ENCODE data around the gene CRELD1. TPM values are rescaled to one million over a fixed set of nuclear protein-coding genes. Genes with fewer than 3 reads are reported as not detected.

CRELD1 gene
- total and polyA plus RNA-seq, 9 of the 15 experiments (the other 6 are each of a cell fraction or from before 2014, with no cell fraction given), result 3.3 to 25.8 (median 16.5) TPM

- no peak; the same call in 1 of the 2 replicates for TF ChIP-seq MTA3 (IDR thresholded peaks at IDR 0.05; ENCODE audit: borderline replicate concordance)
- TF ChIP-seq, protein P1, sequence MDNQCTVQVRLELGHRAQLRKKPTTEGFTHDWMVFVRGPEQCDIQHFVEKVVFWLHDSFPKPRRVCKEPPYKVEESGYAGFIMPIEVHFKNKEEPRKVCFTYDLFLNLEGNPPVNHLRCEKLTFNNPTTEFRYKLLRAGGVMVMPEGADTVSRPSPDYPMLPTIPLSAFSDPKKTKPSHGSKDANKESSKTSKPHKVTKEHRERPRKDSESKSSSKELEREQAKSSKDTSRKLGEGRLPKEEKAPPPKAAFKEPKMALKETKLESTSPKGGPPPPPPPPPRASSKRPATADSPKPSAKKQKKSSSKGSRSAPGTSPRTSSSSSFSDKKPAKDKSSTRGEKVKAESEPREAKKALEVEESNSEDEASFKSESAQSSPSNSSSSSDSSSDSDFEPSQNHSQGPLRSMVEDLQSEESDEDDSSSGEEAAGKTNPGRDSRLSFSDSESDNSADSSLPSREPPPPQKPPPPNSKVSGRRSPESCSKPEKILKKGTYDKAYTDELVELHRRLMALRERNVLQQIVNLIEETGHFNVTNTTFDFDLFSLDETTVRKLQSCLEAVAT (IDR thresholded peaks at IDR 0.05), result peak in 1 of 2 experiments; percentile 83; a peak in 2 of 4 replicates
- TF ChIP-seq TBL1XR1 (IDR thresholded peaks at IDR 0.05; ENCODE audit: low read length in 2 of 2), result peak in 1 of 2 experiments; percentile 46; a peak in 1 of 4 replicates
- no peak for TF ChIP-seq SIX5 (IDR thresholded peaks at IDR 0.05; ENCODE audit: borderline replicate concordance in 1 of 2, insufficient read depth in 1 of 2, low read depth in 1 of 2, low read length in 2 of 2)
- no peak for TF ChIP-seq TARDBP (IDR thresholded peaks at IDR 0.05)
- no peak for TF ChIP-seq E2F5 (CRISPR knock-in tag; IDR thresholded peaks at IDR 0.05)
- TF ChIP-seq TFAM (CRISPR knock-in tag; conservative IDR thresholded peaks at IDR 0.05), result no peak
- no peak for TF ChIP-seq POLR2G (IDR thresholded peaks at IDR 0.05; ENCODE audit: low read depth, low read length)
- peak; percentile 53 for TF ChIP-seq NFIC (IDR thresholded peaks at IDR 0.05)
- no peak for TF ChIP-seq FOXA1 (IDR thresholded peaks at IDR 0.05; ENCODE audit: borderline replicate concordance)
- no peak for TF ChIP-seq DIDO1 (tag; IDR thresholded peaks at IDR 0.05; ENCODE audit: low read depth)
- TF ChIP-seq KAT8 (IDR thresholded peaks at IDR 0.05; ENCODE audit: low read depth), result no peak
- TF ChIP-seq, protein P2, sequence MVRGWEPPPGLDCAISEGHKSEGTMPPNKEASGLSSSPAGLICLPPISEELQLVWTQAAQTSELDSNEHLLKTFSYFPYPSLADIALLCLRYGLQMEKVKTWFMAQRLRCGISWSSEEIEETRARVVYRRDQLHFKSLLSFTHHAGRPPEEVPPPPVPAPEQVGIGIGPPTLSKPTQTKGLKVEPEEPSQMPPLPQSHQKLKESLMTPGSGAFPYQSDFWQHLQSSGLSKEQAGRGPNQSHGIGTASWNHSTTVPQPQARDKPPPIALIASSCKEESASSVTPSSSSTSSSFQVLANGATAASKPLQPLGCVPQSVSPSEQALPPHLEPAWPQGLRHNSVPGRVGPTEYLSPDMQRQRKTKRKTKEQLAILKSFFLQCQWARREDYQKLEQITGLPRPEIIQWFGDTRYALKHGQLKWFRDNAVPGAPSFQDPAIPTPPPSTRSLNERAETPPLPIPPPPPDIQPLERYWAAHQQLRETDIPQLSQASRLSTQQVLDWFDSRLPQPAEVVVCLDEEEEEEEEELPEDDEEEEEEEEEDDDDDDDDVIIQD (CRISPR knock-in tag; IDR thresholded peaks at IDR 0.05), result no peak
- TF ChIP-seq, protein P3, sequence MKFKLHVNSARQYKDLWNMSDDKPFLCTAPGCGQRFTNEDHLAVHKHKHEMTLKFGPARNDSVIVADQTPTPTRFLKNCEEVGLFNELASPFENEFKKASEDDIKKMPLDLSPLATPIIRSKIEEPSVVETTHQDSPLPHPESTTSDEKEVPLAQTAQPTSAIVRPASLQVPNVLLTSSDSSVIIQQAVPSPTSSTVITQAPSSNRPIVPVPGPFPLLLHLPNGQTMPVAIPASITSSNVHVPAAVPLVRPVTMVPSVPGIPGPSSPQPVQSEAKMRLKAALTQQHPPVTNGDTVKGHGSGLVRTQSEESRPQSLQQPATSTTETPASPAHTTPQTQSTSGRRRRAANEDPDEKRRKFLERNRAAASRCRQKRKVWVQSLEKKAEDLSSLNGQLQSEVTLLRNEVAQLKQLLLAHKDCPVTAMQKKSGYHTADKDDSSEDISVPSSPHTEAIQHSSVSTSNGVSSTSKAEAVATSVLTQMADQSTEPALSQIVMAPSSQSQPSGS (CRISPR knock-in tag; IDR thresholded peaks at IDR 0.05), result no peak
- TF ChIP-seq ZNF24 (IDR thresholded peaks at IDR 0.05), result no peak
- TF ChIP-seq NR3C1 (CRISPR knock-in tag; IDR thresholded peaks at IDR 0.05), result no peak
- no peak for TF ChIP-seq ZNF175 (CRISPR knock-in tag; IDR thresholded peaks at IDR 0.05; ENCODE audit: low read depth)
- no peak for TF ChIP-seq SIRT6 (IDR thresholded peaks at IDR 0.05; ENCODE audit: low read depth, low read length)
- peak; percentile 97 for TF ChIP-seq FOSL1 (tag; conservative IDR thresholded peaks at IDR 0.05)
- no peak for TF ChIP-seq CHD1 (IDR thresholded peaks at IDR 0.05; ENCODE audit: low read length)
- TF ChIP-seq RBM22 (IDR thresholded peaks at IDR 0.05; ENCODE audit: low read depth, low read length, poor library complexity, severe bottlenecking), result no peak
- no peak for TF ChIP-seq EGR1 (conservative IDR thresholded peaks at IDR 0.05)
- peak; percentile 92 for TF ChIP-seq SMARCA4 (IDR thresholded peaks at IDR 0.05)
Observed at GRCh38 chr3:9884555-9885165, 49.0 kb upstream of the CRELD1 start (continued).
